SK-N-MC (cell line): ENCODE measurements around the gene VPS52.

Experiments
- EZH2 ChIP-seq: fragments of 200-600 bp; sonication (generic); IDR thresholded peaks from one replicate; pipeline ENCODE4 v1.6.1; 2017; ENCODE audit warnings: antibody characterized with exemption
- POLR2AphosphoS5 ChIP-seq: IDR thresholded peaks from 2 replicates; pipeline ENCODE4 v1.6.1; 2012; ENCODE audit warnings: mild to moderate bottlenecking, low read depth, low read length, borderline replicate concordance

DNA sequence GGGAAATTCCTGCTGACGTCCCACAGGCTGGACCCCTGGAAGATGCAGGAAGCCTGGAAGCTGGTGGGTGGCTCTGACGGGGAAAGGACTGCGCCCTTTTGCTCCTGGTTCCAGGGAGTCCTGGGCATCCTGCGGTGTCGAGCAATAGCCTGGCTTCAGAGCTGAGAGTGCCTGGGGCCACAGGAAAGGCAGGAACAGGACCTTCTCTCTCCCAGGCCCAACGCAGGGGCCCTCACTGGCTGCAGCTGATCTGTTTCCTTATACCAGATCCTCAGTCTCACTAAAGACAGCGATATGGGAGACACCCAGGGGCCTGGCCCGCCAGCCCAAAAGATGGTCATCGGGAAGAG, 6.7 kb upstream of the VPS52 start:
- TF ChIP-seq POLR2AphosphoS5: no peak
- no peak for TF ChIP-seq EZH2
